Fibroblast of peridontal ligament (primary cell): ENCODE data around the gene APOM.
A peak's percentile ranks its signal among the peaks of the same experiment; 100 is the strongest.

Experiments used
- DNase-seq: peaks from one replicate; pipeline ENCODE4 v3.0.0-alpha.2; 2010; ENCODE audit errors: extremely low read depth

The APOM gene

DNA sequence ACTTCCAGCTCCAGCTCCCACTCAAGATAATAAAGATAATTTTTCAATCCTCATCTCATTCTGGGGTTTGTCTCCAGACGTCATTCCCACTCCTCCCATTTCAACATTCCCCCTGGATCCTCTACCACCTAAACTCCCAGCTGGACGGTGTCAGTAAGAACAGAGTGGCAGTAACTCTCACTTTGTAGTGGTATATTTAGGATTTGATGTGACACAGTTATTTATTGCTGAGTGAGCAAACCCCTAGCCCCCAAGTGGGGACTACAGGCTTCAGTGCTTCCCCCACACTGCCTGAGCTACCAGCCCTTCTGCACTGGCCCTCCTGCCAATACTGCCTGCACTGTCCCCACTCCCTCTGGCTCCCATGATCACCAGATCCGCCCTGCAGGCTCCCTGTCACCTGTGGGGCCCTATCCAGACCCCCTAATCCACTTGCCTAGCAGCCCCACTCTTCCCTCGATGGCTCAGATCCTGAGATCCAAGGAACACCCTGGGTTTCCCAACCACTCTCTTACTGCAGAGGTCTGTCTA, 2.5 kb downstream of the APOM start:
- DNase-seq, result no peak

DNA sequence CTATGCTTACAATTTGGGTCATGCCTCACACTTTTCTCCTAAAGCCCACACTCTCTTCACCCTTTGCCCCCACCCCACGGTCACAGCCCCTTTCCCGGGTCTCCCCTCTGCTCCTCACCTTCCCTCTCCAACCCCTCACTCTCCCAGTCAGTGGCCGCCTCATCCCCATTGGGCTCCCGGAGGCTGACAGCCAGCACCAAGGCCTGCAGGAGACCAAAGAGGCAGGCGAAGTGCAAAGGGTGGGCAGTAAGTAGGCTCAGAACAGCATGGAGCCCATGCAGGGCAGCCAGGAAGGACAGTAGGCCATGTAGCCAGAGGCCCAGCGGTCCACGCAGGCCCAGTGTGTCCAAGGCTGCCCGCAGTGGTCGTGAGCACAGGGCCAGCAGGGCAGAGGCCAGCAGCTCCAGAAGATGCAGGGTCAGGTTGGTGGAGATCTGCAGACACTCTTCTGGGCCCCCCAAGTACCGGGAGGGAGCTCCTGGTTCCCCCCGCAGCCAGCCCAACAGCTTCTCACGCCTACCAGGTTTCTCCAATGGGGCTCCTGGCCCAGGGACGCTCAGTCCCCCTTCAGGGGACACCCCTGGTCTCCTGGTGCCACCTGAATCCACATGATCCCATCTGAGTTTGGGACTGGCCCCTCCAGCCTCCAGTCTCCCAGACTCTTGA, 3.4 kb downstream of the APOM start:
- DNase-seq, result no peak

DNA sequence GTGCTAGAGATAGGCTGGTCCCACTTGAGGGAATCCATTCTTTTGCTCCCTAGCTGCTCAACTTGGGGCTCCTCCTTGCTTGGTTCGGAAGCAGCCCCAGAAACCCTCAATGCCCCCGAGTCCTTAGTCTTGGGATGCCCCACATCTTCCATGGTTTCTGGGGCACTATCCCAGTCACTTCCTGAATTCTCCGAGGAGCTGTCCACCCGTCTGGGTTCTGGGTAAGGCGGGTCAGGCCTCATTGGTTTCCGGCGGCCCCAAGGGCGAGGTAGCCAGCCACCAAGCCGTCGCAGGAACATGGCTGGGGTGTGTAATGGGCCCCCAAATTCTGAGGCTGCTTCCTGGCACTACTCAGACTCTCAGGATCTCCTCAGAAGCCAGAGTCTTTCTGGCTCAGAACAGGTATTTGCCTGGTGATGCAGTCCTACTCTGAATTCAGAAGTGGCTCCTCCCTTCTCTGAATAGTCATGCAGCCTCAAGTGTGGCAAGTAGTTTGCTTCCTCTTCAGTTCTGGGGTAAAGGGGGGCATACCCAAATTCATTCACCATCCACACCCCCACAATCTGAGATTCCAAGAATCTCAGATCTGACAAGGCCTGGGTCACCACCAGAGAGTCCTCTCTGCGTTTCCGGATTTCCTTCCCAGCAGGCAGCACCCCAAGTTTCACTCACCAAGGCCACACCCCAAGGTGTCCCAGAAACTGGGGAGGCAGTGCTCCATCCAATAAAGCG, 4.1 kb downstream of the APOM start:
- DNase-seq, result peak; percentile 33

DNA sequence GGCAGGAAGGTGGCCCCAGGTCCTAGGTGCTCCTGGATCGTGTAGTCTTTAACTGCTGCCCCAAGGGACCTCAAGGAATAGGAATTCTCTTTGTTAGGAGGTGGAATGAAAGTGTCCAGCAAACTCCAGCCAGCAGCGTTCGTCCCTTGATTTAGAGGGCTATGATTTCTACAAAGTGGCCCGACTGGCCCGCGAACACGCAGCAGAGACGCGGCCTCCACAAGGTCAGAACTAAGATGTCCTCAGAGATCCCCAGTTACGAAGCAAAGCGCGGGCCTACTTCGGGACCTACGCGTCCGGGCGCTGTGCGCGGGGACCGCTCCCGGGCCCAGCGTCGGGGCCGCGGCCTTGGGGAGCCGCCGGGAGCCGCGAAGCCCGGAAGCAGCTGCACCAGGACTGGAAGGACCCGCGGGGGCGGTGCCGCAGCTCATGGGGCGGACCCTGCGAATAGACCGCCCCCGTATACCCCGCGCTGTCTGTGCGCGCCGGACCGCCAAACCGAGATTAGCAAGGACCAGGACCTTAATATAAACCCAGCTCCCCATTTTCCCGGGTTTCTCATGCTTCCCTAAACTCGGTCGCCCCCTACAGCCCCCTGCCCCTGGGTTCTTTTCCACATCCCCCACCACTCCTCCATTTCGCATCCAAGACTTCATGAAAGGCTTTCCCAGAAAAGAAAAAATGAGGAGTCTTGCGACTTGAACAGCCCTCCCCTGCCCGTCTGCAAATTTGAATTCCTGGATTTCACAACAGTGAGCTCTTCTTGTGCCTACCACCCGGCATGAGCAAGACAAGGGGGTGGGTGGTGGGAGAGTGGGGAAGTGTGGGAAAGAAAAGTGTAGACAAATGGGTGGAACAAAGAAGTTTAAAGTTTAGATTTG, 4.9 kb downstream of the APOM start, which contains the start of gene C6orf47:
TSS of gene C6orf47 (minus strand) at position 398 of the 881 bp plus-strand sequence. CDS start 831 bp downstream, outside the sequence.
- peak; percentile 65 for DNase-seq

DNA sequence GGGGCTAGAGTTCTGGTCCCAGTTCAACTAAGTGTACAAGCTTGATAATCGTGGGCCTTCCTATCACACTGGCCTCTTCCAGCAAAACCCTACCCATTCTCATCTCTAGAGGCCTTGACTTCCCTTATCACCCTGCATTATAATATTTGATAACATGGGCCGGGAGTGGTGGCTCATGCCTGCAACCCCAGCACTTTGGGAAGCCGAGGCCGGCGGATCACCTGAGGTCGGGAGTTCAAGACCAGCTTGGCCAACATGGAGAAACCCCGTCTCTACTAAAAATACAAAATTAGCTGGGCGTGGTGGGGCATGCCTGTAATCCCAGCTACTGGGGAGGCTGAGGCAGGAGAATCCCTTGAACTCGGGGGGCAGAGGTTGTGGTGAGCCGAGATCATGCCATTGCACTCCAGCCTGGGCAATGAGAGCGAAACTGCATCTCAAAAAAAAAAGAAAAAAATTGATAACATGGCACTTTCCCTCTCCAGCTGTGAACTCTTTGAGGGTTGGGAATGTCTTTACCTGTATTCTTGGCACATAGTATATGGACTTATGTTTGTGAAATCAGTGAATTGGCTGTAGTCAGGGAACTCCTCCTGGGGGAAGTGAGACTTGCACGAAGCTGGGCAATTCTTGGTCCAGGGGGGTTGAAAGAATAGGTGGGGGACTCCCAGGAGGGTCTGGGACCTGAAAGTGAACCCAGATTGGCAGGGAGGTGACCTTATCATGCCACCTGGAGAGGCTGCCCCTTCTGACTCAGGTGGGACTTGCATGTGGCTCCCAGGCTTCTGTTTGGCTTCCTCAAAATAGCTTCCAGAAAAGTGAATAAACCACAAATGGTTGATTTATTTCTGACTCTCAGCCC, 5.8 kb downstream of the APOM start:
- DNase-seq, result no peak

DNA sequence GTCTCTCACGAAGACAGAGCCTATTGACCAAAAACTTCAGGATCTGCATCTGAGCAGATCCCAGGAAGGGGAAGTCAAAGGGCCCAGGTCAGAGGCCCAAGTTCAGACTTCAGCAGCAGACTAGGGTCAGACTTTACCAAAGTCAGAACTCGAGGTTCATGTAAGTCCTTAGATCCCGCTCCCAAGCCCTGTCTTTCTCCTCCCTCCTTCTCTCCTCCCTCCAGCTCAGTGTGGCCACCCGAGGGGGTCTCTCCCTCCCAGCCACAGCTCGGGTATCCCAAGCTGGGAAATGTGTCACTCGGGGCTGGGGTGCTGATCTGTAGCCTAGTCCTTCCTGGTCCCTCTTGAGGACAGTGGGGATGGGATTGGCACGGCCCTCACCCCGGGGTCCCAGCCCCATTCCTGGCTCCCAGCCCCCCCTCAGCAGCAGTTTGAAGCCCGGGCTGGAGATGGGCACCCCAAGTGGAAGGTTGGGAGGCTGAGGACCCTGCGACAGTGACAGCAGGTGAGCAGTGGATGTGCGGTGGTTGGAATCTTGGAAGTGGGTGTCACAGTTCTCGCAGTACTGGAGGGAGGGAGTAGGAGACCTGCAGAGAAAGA, 6.5 kb downstream of the APOM start:
- DNase-seq, result no peak

DNA sequence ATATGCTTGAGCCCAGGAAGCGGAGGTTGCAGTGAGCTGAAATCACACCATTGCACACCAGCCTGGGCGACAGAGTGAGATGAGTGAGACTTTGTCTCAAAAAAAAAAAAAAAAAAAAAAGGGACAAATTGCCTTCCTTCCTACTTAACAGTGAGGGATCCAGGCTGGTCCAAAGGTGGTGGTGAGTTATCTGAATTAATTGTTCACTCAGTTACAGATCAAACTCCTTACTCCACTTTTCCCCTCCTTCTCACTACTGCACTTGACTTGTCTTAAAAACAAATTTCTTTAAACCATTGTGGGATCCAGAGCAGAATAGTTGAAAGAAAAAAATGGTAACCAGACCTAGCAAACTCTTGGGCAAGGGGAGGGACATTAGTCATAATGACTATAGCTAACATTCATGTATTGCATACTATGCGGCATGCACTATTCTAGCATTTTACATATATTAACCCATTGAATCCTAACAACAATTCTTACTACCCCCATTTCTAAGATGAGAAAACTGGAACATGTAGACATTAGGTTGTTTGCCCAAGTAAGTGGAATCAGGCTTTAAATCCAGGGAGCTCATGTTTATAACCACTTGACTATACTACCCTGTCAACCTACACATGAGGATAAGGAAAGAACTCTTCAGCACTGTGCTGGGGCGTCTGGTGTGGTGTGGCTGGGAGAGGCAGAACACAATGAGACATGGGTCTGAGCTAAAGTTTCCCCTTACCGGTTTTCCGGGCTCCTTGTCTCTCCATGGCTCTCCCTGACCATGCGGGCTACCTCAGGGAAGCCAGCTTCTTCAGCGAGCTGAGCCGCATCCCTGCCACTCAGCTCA, 7.6 kb downstream of the APOM start:
- DNase-seq, result peak; percentile 51

DNA sequence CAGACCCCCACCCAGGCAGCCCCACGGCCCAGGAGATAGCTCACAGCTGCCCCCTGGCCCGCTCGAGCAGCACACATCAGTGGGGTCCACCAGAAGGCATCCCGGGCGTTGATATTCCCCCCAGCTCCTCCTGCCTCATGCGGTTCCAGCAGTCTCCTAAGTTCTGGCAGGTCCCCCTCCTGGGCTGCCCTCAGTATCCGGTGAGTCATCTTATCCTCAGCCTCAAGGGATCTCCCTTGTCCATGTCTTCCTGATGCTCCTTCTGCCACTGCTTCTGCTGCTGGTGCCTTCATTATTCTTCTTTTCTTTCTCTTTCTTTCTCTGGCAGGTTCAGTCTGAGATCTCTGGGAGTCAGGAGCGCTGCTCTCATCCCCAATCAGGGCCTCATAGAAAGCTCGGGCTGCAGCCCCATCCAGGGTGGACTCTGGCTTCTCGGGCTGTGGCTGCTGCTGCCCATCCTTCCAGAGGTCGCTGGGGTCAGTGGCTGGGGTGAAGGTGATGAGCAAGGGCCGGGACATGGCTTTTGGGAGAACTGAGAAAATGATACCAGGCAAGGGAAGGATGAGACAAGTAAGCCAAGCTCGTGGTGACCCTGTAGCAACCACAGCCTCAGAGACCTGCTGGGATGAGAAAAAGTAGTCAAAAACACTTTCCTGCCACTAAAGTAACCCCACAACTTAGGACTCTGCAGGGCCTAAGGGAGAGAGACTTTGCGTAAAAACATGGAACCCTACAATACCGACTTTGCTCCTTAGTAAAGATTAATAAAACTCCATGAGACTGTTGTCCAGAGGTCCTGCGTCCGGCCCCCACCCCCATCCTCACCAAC, 8.5 kb downstream of the APOM start:
- DNase-seq, result peak; percentile 59

DNA sequence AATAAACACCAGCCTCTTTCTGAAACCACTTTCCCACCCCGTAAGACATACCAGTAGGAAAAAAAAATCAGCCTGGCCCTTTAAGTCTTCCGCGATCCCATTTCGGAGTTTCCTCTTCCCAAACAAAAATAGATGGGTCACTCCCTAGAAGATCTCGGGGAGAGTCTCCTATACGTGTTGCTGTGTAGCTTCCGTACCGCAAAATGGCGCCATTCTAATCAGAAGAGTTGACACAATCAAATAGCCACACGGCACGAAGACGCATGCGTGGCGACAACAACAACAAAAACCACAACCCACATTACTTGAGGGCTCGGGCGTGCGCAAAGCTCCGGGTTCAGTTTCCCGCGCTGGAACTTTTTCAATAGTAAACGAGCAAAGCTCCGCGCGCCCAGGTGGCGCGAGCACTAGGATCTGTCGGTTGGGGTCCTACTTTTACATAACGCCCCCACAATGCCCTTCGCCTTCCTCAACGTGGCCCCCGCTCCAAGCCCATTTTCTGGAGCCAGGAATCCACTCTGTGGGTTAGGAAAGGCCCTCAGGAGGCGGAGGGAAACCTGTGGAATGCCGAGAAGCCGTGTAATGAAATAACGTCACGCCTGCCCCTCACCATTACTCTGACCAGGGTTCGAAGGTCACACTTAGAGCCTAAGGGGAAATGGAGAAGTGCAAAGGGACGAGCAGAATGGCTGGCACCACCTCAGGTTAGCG, 9.3 kb downstream of the APOM start, which contains the start of gene GPANK1:
TSS of gene GPANK1 (minus strand) at position 208 of the 711 bp plus-strand sequence. CDS start 519 bp downstream, outside the sequence.
- DNase-seq, result peak; percentile 96

DNA sequence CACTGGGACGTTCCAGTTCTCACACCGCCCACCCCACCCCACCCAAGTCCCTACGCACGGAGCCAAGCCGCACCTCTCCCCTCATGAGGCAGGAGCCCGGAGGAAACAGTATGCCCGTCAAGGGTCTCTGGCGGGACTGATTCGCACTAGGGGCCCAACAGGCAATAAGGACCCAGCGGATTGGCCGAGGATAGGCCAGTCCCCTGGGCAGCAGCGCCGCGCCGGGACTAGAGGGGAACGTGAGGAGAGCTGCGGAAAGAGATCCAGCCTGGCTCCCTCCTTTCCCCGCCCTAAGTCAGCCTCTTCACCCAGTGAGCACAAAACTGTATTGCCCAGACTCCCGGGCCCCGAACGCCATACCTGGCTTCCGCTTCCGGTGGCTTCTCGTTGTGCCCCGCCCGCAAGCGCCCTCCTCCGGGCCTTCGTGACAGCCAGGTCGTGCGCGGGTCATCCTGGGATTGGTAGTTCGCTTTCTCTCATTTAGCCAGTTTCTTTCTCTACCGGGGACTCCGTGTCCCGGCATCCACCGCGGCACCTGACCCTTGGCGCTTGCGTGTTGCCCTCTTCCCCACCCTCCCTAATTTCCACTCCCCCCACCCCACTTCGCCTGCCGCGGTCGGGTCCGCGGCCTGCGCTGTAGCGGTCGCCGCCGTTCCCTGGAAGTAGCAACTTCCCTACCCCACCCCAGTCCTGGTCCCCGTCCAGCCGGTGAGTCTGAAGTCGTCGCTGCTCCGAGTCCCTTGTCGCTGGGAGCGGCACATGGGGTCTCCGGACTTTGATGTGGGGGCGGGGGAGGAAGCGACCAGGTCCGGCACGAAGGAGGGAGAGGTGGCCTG, 10.0 kb downstream of the APOM start, which contains the start of gene CSNK2B:
TSS of gene CSNK2B (plus strand) at position 580 of the 836 bp plus-strand sequence. CDS start 752 bp downstream, outside the sequence.
- DNase-seq, result peak; percentile 95

DNA sequence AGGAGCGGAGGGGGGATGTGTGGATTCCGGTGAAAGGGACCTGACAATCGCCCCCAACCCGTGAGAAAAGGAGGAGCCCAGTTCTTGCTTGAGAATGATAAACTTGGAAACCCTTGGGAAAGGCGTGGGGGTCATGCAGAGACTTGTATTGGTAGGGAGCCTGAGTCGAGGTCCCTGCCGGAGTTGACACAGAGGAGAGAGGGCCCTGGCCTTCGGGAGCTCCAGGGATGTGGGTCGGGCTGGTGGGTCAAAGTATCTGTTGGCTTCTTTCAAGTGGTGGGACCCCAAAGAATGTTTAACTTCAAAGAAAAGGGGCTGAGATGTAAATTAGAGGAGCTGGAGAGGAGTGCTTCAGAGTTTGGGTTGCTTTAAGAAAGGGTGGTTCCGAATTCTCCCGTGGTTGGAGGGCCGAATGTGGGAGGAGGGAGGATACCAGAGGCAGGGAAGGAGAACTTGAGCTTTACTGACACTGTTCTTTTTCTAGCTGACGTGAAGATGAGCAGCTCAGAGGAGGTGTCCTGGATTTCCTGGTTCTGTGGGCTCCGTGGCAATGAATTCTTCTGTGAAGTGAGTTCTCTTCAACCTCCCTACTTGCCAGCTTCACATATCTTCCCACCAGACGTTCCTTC, 10.8 kb downstream of the APOM start:
- no peak for DNase-seq

DNA sequence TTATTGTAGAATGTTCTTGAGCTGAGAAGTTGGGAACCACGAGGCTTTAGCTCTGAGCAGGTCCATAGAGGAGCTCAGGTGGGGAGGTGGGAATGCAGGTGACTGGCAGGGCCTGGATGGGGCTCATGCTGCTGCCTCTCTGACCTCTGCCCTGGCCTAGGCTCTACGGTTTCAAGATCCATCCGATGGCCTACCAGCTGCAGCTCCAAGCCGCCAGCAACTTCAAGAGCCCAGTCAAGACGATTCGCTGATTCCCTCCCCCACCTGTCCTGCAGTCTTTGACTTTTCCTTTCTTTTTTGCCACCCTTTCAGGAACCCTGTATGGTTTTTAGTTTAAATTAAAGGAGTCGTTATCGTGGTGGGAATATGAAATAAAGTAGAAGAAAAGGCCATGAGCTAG, 14.0 kb downstream of the APOM start, which contains the start of gene LY6G5B:
TSS of gene LY6G5B (plus strand) at position 301 of the 400 bp plus-strand sequence. CDS start 975 bp downstream, outside the sequence.
- DNase-seq, result no peak

DNA sequence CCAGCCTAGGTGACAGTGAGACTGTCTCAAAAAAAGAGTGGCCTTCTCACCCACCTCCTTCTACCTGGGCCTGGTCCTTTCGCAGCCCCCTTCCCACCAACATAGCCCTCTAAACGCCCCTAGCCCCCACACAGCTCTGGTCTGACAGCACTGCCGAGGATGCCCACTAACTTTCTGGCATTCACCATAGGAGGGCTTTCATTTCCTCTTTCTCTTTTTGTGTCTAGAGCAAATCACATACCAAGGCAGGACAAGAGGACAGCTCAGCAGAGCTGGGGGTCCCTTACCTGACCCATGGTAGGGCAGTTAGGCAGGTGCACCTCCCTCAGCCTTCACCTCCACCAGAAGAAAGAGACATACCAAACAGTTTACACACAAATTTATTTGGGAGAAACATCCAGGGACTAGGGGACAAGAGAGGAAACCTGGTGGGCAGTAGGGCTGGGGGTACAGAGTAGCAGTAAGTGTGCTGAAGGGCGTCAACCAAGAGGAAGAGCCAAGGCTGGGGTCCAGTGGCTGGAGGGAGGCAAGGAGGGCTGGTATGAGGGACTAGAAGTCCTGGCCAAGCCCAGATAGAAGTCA, 20.7 kb downstream of the APOM start:
- no peak for DNase-seq

DNA sequence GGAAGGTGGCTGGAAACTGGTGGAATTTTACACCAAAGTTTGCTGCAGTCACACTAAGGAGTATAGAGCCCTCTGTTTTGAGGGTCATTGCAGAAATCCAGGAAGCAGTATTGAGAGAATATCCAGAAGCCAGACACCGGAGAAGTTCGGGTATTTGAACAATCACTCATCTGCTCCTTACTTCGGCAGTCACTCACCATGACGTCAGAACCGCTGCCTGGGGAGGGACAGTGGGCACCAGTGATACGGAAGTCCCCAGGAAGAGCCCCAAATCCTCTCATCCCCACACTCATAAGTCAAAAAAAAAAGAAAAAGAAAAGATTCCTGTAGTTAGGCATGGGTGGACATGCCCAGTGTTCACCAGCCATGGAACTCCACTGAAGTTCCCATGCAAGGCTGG, 21.2 kb downstream of the APOM start:
- DNase-seq, result no peak

DNA sequence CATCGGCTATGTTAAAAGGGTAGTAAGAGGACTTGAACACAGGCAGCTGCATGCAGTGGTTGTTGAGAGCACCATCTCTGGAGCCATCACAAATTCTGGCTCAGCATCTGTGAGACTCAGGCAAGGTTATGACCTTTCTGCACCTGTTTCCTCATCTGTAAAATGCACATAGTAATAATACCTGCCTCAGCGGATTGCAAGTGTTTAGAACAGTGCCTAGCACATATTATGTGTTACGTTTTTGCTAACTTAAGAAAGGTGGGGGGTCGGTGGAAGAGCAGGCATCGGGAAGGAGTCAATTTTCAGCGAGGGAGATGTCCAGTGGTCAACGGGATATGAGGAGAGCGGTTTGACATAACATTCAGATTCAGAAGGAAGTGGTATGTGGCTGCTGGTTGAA, 22.3 kb downstream of the APOM start:
- DNase-seq, result no peak
